ENCODE measurements around the gene OTOGL.
A peak's percentile ranks its signal among the peaks of the same experiment; 100 is the strongest.

OTOGL gene

GRCh38 chr12:80099259-80099658 lies at the start of gene OTOGL:
TSS of gene OTOGL (plus strand) at chr12:80099537. CDS start at chr12:80209432, 109,895 bp downstream.
- no peak for DNase-seq

- no peak for DNase-seq
Observed at GRCh38 chr12:80050236-80050635, 49.1 kb upstream of the OTOGL start.

GRCh38 chr12:80053051-80053790 lies 46.1 kb upstream of the OTOGL start:
- DNase-seq, result no peak

GRCh38 chr12:80056232-80056631 lies 43.1 kb upstream of the OTOGL start:
- DNase-seq, result no peak

GRCh38 chr12:80056845-80057244 lies 42.5 kb upstream of the OTOGL start:
- no peak for DNase-seq

GRCh38 chr12:80058586-80058985 lies 40.8 kb upstream of the OTOGL start:
- no peak for DNase-seq

- no peak for DNase-seq
Observed at GRCh38 chr12:80059102-80059501, 40.2 kb upstream of the OTOGL start.

GRCh38 chr12:80059875-80060274 lies 39.5 kb upstream of the OTOGL start:
- no peak for DNase-seq

GRCh38 chr12:80064269-80064668 lies 35.1 kb upstream of the OTOGL start:
- DNase-seq, result no peak

GRCh38 chr12:80064951-80065350 lies 34.4 kb upstream of the OTOGL start:
- no peak for DNase-seq

GRCh38 chr12:80068173-80068572 lies 31.2 kb upstream of the OTOGL start:
- no peak for DNase-seq

- peak; percentile 22 for DNase-seq
Observed at GRCh38 chr12:80083892-80084614, 15.3 kb upstream of the OTOGL start.

GRCh38 chr12:80086025-80086424 lies 13.3 kb upstream of the OTOGL start:
- no peak for DNase-seq

GRCh38 chr12:80087486-80088213 lies 11.7 kb upstream of the OTOGL start:
- DNase-seq, result no peak

- no peak for DNase-seq
Observed at GRCh38 chr12:80100591-80100990, 1.3 kb downstream of the OTOGL start.

- DNase-seq, result no peak
Observed at GRCh38 chr12:80101126-80101525, 1.8 kb downstream of the OTOGL start.

- DNase-seq, result no peak
Observed at GRCh38 chr12:80107221-80107620, 7.9 kb downstream of the OTOGL start.

GRCh38 chr12:80116735-80117134 lies 17.4 kb downstream of the OTOGL start:
- DNase-seq, result no peak

- no peak for DNase-seq
Observed at GRCh38 chr12:80118565-80119324, 19.4 kb downstream of the OTOGL start.

GRCh38 chr12:80120994-80121393 lies 21.7 kb downstream of the OTOGL start:
- DNase-seq, result no peak

GRCh38 chr12:80121661-80122060 lies 22.3 kb downstream of the OTOGL start:
- no peak for DNase-seq

- no peak for DNase-seq
Observed at GRCh38 chr12:80129895-80130530, 30.7 kb downstream of the OTOGL start.

Measured in stimulated activated CD4-positive, alpha-beta T cell treated with anti-CD3 and anti-CD28 coated beads, Interleukin-4, amount 100 ng/mL, for 24 hours (primary cell).